GM10266 (cell line): Measurements from ENCODE around the gene CRADD.

Source experiments
- DNase-seq: peaks from one replicate; pipeline ENCODE4 v3.0.0; 2012; ENCODE audit errors: extremely low spot score
- TF ChIP-seq, protein P1 (sequence below): IDR thresholded peaks from 2 replicates; pipeline ENCODE4 v1.5.1; 2012; ENCODE audit warnings: mild to moderate bottlenecking, low read depth; ENCODE audit not compliant: control insufficient read depth, insufficient read depth; ENCODE audit errors: missing control alignments

The CRADD gene

DNA sequence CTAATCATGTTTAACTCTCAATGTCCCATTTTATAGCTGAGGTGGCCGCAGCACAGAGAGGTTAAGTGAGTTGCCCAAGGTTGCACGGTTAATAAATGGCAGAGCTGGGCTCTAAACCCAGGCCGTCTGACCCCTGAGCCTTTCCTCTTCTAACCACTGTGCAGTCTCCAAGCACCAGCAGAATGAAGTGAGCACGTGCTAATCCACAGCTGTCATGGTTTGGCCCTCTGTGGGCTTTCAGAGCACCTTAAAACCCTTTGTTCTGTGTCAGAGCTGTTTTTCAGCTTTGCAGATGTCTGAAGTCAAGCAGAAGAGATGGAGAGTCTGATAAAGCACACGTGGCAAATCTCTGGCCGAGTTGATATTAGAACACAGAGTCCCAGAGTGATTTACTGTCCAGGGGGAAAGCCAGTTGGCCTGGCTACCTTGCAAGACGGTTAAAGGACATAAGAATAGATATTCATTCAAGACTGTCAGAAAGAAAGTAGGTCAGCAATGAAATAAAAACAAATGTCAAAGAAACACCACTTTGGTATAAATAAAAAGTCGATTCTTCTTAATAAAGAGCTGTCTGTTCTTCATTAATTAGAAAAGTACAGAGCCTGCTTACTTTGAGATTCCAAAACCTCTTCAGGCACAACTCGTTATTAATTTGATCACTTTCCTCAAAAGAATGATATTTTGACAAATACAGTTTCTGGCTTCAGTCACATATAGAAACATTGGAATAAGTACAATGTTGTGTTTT lies 107.3 kb downstream of the CRADD start:
- TF ChIP-seq, protein P1, sequence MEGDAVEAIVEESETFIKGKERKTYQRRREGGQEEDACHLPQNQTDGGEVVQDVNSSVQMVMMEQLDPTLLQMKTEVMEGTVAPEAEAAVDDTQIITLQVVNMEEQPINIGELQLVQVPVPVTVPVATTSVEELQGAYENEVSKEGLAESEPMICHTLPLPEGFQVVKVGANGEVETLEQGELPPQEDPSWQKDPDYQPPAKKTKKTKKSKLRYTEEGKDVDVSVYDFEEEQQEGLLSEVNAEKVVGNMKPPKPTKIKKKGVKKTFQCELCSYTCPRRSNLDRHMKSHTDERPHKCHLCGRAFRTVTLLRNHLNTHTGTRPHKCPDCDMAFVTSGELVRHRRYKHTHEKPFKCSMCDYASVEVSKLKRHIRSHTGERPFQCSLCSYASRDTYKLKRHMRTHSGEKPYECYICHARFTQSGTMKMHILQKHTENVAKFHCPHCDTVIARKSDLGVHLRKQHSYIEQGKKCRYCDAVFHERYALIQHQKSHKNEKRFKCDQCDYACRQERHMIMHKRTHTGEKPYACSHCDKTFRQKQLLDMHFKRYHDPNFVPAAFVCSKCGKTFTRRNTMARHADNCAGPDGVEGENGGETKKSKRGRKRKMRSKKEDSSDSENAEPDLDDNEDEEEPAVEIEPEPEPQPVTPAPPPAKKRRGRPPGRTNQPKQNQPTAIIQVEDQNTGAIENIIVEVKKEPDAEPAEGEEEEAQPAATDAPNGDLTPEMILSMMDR, result no peak

DNA sequence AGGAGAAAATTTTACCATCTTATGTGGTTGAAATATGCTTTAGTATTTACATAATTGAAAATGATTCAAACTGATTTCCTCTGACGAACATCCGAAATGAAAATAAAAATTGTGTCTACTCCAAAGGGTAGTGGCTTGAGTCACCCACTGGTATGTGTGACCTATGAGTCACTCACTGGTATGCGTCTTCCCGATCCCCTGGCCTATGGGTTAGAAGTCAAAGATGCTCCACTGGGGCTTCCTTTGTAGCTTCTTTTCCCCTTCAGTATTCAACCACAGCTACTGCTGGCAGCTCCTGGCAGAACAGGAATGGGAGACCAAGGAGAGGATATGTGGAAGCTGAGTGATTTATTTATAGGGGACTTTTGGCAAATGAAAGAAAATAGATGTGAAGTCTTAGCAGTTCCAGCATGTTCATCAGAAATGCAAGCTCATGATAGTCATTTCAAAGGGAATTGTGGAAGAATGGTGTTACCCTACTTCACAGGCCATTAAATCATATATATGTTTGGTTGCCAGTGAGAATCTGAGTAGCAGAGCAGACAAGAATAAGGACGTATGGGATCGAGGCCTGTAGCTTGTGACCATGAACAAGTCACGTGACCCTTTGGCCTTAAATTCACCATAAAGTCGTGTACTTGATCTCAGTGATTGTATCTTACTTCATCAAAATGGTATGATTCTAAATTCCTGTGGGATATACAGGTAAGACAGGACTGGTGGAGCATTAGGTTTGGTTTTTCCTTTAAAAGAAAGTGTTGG lies 108.3 kb downstream of the CRADD start:
- TF ChIP-seq, protein P1, result no peak
- no peak for DNase-seq

More for the DNA sequence above, 107.3 kb downstream of the CRADD start:
- DNase-seq, result no peak

DNA sequence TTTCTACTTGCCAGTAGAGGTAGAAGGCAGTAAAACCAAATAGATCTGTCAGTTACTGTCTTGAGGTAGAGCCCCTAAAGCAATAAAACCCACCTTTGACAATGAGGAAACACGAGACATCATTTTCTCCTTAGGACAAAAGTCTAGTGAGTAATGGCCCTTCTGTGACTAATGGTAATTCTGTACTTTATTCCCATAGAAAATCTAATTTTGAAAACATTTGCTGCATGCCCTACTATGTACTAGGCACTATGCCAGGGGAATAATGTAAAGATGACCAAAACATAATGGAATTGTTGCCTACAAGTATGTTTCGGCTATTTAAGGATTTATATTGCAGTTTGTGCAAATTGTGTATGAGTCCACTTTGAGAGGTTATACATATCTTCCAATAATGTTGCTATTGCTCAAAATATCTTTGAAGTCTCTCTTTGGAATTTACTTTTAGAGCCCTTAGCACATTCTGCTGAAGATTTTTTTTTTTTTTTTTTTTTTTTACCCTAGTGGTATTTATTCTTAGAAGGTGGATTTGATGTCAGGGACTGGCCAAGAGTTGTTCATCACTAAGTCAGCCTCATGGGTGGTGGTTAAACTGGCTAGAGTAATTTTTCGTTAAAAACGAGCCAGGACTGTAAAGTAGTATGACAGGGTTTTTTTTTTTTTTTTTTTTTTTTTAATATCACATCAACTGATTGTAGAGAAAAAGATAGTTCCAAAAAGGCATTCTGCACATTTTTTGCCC lies 109.7 kb downstream of the CRADD start:
- DNase-seq, result no peak
- TF ChIP-seq, protein P1, result no peak

DNA sequence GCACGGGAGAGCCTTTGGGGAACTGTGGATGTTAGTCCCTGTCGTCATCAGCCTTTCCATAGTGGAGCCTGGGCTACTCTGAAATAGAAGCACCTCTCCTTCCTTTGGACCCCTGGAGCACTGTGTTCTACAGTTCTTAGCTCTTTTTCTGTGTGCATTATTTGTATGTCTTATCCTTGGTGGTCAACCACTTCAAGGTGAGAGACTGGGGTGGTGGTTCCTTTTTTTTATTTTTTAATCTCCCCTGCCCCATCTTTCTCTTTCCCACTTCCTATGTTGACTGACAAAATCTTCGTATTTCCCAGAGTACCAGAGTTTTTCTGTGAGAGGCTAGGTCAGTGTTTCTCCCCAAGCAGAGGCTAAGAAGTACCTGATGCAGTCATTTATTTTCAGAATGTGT lies 111.7 kb downstream of the CRADD start:
- TF ChIP-seq, protein P1, result no peak
- no peak for DNase-seq

DNA sequence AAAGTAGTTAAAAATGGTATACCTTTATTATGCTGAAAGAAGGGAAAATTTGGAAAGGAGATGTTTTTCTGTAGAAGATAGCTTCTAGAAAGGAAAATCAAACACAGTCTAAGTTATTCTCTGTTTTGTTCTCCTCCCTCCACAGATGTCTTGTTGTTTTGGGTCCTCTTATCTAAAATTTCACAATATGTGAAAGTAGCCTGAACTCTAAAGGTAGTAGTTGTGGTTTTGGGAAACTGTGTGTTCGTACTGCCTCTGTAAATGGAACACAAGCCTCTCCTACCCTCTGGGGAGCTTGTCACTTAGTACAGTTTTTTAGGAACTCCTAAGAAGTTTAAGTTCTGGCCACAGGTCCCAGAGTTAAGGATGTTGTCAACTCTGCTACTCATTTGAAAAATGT lies 112.6 kb downstream of the CRADD start:
- TF ChIP-seq, protein P1, result no peak
- no peak for DNase-seq

DNA sequence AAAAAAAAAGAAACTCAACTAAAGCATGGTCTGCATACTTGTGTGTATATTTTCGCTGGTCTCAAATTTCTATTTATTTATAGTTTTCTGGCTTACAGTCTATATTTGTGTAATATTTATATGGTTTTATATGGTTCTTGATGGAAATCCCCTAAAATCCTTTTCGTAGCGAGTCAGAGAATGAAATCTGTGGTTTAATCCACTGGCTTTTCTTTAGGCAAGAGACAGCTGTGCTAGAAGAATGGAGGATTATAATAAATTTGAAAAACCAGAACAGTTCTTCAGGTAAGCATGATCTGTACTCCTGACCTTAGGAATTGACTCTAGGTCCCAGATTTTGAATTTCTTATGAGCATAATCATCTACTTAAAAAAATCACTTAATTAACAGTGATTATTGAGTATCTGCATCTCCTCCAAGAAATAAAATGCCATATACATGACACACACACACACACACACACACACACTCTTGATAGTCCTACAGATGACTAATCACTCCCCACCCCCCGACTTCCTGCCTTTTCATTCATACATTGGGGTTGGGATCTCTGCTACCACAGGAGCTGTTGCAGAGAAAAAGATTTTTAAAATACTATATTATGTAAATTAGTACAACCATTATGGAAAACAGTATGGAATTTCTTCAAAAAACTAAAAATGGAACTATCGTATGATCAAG lies 113.4 kb downstream of the CRADD start:
- TF ChIP-seq, protein P1, result no peak
- DNase-seq, result no peak

DNA sequence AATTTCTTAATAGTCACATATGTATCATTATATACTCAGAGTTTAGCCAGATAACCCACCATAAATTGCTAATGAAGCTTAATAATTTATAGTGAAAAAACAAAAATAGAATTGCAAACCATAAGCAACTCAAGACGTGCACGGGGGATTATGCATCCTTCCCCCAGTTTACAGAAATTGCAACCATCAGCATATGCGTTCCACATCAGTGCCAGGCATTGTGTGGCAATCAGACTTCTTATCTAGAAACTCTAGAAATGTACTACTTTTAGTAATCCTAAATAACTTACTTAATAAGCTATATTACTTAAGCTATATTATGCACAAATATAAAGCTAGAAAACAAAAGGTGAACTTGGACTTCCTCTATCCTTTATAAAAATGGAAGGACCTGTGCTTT lies 115.8 kb downstream of the CRADD start:
- TF ChIP-seq, protein P1, result no peak
- no peak for DNase-seq
